ENCODE results near the gene UGT2B28.
"Not testable (repeated sequence)": the region's sequence is repeated elsewhere in the genome, so short reads cannot be mapped to it uniquely, and the experiment has no call there.

UGT2B28 gene

DNA sequence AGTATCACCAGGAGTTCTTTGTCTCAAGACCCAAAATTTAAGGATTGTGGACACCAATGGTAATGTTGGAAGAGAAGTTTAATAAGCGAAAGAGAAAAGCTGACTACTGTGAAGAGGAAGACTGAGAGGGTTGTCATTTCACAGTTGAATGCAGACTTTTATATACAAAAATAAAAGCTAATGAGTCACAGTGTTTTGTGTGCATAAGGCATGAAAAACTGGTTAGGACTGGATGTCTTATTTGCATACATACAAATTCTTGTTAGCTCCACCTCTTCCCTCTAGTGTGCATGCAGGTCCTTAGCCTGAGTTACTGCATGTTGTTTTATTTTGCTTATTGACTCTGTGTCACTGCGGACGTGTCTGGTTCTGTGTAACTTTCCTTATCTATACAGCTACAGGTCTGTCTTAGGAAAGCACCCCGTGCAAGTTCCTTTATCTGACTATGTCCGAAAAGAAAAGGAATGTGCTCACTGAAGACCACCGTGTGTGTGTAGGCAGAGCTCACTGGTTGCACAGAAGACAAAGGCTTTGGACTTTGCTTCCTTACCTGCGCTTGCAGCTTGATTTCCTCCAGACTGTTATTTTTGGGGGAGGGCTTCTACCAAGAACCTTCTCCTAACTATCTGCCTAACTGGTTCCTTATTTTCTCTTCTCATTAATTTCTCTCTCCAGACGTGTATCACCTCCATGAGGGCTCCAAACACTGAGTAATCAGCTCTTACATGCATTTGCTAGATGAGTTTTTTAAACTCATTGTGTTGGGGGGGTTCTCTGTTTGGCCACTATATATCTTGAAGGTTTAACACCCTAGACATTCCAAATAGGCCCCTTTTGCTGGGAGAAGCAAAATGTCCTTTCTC, 63.5 kb downstream of the UGT2B28 start:
- not testable (repeated sequence) for DNase-seq
